CD8-positive, alpha-beta memory T cell (primary cell): ENCODE measurements around the gene TGFBI. TPM values are rescaled to one million over a fixed set of nuclear protein-coding genes. Genes with fewer than 3 reads are reported as not detected.

Source experiments
- CTCF ChIA-PET: fragments of 350-600 bp; sonication (Branson Sonifier 250); formaldehyde crosslinking; loops from one replicate; lab custom pipeline; 2021; ENCODE audit warnings: antibody characterized with exemption; lab: Charles Lee
- POLR2A ChIA-PET: fragments of 350-600 bp; sonication (Branson Sonifier 250); formaldehyde crosslinking; loops from one replicate; lab custom pipeline; 2021; ENCODE audit warnings: antibody characterized with exemption; lab: Charles Lee
- DNase-seq, 5 donors: peaks; one replicate each; pipeline versions ENCODE4 v3.0.0 to v3.0.0-alpha.2; 2020 to 2022; ENCODE audit warnings: mixed read lengths in 1 of 5
- H3K27ac ChIP-seq: one replicate; pipeline ENCODE4 v1.7.0; 2013; ENCODE audit warnings: low read depth, mild to moderate bottlenecking, low read length, moderate library complexity
- H3K27me3 ChIP-seq: 2 replicates; pipeline ENCODE4 v1.7.0; 2013; ENCODE audit warnings: low read length, mild to moderate bottlenecking; ENCODE audit not compliant: insufficient read depth, poor library complexity, severe bottlenecking
- H3K36me3 ChIP-seq: 2 replicates; pipeline ENCODE4 v1.7.0; 2013; ENCODE audit warnings: mild to moderate bottlenecking, low read length, moderate library complexity; ENCODE audit not compliant: insufficient read depth
- H3K4me1 ChIP-seq: 2 replicates; pipeline ENCODE4 v1.7.0; 2013; ENCODE audit warnings: mild to moderate bottlenecking, low read length, moderate library complexity; ENCODE audit not compliant: insufficient read depth
- H3K4me3 ChIP-seq: 2 replicates; pipeline ENCODE4 v1.7.0; 2013; ENCODE audit warnings: mild to moderate bottlenecking, low read length
- H3K9me3 ChIP-seq: 2 replicates; pipeline ENCODE4 v1.7.0; 2013; ENCODE audit warnings: mild to moderate bottlenecking, low read length
- H3K27ac Mint-ChIP-seq, 8 donors: one replicate each; pipeline ENCODE4 v1.8.0; 2020 to 2021; ENCODE audit warnings: mixed read lengths in 8 of 8, mild to moderate bottlenecking in 6 of 8, inconsistent platforms in 3 of 8, moderate library complexity in 3 of 8
- H3K27me3 Mint-ChIP-seq, 2 donors: one replicate each; pipeline ENCODE4 v1.8.0; 2020 to 2021; ENCODE audit warnings: mixed read lengths in 2 of 2, mild to moderate bottlenecking in 1 of 2, moderate library complexity in 1 of 2
- H3K36me3 Mint-ChIP-seq, 3 donors: one replicate each; pipeline ENCODE4 v1.8.0; 2020 to 2021; ENCODE audit warnings: mixed read lengths in 3 of 3, inconsistent platforms in 1 of 3, mild to moderate bottlenecking in 1 of 3
- H3K4me1 Mint-ChIP-seq, 3 donors: one replicate each; pipeline ENCODE4 v1.8.0; 2020 to 2021; ENCODE audit warnings: mixed read lengths in 3 of 3, inconsistent platforms in 1 of 3, mild to moderate bottlenecking in 1 of 3
- H3K4me3 Mint-ChIP-seq, 7 donors: one replicate each; pipeline ENCODE4 v1.8.0; 2020 to 2021; ENCODE audit warnings: mixed read lengths in 7 of 7, mild to moderate bottlenecking in 6 of 7, moderate library complexity in 4 of 7, inconsistent platforms in 2 of 7
- H3K9me3 Mint-ChIP-seq, 5 donors: one replicate each; pipeline ENCODE4 v1.8.0; 2020 to 2022; ENCODE audit warnings: mixed read lengths in 5 of 5, mild to moderate bottlenecking in 3 of 5, moderate library complexity in 2 of 5, inconsistent platforms in 1 of 5
- polyA plus RNA-seq: library from polyadenylated mRNA; unstranded; fragments of 300-500 nt; fragmentation: Illumina TruSeq; gene quantifications from one replicate; pipeline ENCODE4 v1.2.3, GENCODE V29; 2021
- total RNA-seq, 2 experiments: library from RNA; stranded (reverse); gene quantifications; one replicate each; pipeline ENCODE4 v1.2.3, GENCODE V29; 2021

The TGFBI gene
- total and polyA plus RNA-seq, 3 experiments from 2014 or later = 4.9 to 9.2 (median 8.8) TPM

DNA sequence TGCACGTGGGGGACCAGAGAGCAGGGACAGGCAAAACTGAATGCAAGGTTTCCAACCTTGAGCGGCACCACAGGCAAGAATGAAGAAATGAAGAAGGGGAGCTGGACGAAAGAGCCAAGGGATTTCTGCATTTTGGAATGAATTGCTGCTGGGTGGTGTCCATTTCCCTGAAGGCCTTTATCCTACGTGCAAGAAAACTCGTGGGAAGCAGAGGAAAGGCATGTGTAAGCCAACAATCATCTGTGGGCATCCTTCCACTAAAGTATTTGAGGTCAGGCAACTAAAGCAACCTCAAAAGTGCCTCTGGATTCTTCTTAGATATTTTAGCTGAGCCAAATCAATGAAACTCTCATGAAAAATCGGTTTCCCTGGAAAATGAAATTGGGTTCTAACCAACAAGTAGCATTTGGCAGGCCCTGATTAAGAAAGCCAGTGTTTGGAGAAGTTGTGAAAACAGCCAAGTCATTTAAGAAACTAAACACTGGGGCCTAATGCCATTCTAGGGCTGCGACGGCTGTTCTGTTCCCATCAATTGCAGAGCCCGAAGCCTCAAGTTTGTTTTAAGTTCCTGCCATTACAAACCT lies 4.7 kb upstream of the TGFBI start:
- H3K4me3 Mint-ChIP-seq = no peak overlapping the region
- H3K27me3 ChIP-seq = no peaks in the 10 kb centered on the region
- no peaks in the 10 kb centered on the region for H3K36me3 ChIP-seq
- no peak for DNase-seq
- H3K9me3 ChIP-seq = no peaks in the 10 kb centered on the region
- ChIA-PET CTCF (no interaction called here), POLR2A (no interaction called here)
- H3K27me3 Mint-ChIP-seq = peaks cover 4 to 16% of the 10 kb centered on the region in 2 donors
- H3K27ac Mint-ChIP-seq = no peak overlapping the region
- H3K4me1 ChIP-seq = no peaks in the 10 kb centered on the region
- H3K9me3 Mint-ChIP-seq = no peaks in the 10 kb centered on the region
- peaks cover 0 to 2% (median 0%) of the 10 kb centered on the region in 3 donors for H3K4me1 Mint-ChIP-seq
- no peak overlapping the region for H3K4me3 ChIP-seq
- no peak overlapping the region for H3K27ac ChIP-seq
- no peaks in the 10 kb centered on the region for H3K36me3 Mint-ChIP-seq

DNA sequence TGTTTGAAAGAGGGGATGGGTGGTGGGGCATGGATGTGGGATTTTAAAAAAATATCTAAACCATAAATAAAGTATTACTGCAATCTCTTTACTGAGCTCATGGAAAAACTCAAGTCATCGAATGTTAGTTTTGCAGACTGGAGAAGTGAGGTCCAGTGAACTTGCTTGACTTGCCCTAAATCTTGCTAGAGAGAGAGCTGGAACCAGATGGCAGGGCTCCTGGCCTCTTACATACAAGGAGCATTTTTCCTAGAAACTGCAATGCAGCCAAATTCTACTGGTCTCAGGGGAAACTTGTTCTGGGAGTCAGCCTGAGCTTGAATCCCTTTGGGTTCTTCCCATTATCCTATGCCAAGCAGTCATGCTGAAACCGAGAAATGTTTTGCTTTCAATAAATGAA lies 2.9 kb upstream of the TGFBI start:
- Histone ChIP-seq H3K36me3 (no peaks in the 10 kb centered on the region), H3K4me1 (no peaks in the 10 kb centered on the region), H3K27me3 (no peaks in the 10 kb centered on the region), H3K4me3 (no peak overlapping the region), H3K27ac (no peak overlapping the region), H3K9me3 (no peaks in the 10 kb centered on the region)
- ChIA-PET CTCF (no interaction called here), POLR2A (interaction anchor here (1.0 kb wide), 1 partner anchor 11 kb away, joined by 3 read pairs; no protein-coding TSS in a partner anchor)
- Mint-ChIP-seq H3K27me3 (peaks cover 6 to 16% of the 10 kb centered on the region in 2 donors), H3K27ac (no peak overlapping the region), H3K36me3 (no peaks in the 10 kb centered on the region), H3K9me3 (no peaks in the 10 kb centered on the region), H3K4me1 (peaks cover 3 to 11% (median 6%) of the 10 kb centered on the region in 3 donors), H3K4me3 (no peak overlapping the region)
- no peak for DNase-seq

DNA sequence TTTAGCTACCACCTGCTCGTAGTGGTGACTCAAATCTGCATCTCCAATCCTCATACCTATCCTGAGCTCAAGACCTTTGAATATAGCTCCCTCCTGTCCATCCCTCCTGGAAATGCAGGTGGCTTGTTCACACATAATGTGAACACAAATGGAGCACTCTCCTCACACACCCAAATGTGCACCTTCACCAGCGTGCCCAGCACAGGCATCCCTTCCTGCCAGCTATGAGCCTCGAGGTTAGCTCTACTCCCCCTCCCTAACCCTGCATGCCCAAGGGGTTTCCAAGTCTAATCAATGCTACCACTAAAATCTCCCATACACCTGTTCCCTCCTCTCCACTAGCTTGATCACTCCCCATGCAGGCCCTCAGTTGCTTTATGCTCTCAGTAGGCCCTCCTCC lies 2.2 kb upstream of the TGFBI start:
- peaks cover 3 to 18% (median 13%) of the 10 kb centered on the region in 3 donors for H3K4me1 Mint-ChIP-seq
- Histone ChIP-seq H3K27ac (no peak overlapping the region), H3K4me3 (no peak overlapping the region), H3K4me1 (no peaks in the 10 kb centered on the region), H3K36me3 (no peaks in the 10 kb centered on the region), H3K27me3 (no peaks in the 10 kb centered on the region), H3K9me3 (no peaks in the 10 kb centered on the region)
- ChIA-PET CTCF (interaction anchor here (1.5 kb wide), 1 partner anchor 16 kb away, joined by 4 read pairs; no protein-coding TSS in a partner anchor), POLR2A (interaction anchor here (1.0 kb wide), 1 partner anchor 10 kb away, joined by 3 read pairs; no protein-coding TSS in a partner anchor)
- H3K9me3 Mint-ChIP-seq = no peaks in the 10 kb centered on the region
- peaks cover 6 to 16% of the 10 kb centered on the region in 2 donors for H3K27me3 Mint-ChIP-seq
- no peak overlapping the region for H3K4me3 Mint-ChIP-seq
- H3K36me3 Mint-ChIP-seq = no peaks in the 10 kb centered on the region
- no peak for DNase-seq
- H3K27ac Mint-ChIP-seq = peak overlapping the region in 1 of 8 donors; percentile 51

DNA sequence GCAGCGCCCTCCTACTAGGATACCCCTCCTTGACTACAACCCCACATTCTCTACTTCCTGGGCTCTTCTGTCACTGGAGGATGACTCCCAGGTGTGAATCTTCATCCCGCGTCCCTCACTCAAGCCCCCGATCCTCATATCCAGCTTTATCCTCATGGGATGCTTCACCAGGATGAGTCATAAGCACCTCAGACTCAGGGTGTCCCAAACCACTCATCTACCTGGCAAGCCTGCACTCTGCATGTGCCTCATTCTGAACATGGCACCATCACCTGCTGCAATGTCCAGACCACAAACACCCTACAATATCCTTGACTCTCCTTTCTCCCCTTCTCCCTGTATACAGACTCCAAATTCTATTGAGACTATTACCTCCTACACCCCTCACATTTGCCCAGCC lies 1.5 kb upstream of the TGFBI start:
- ChIA-PET CTCF (interaction anchor here (1.5 kb wide), 1 partner anchor 16 kb away, joined by 4 read pairs; no protein-coding TSS in a partner anchor), POLR2A (no interaction called here)
- H3K27ac Mint-ChIP-seq = no peak overlapping the region
- Histone ChIP-seq H3K36me3 (no peaks in the 10 kb centered on the region), H3K4me3 (no peak overlapping the region), H3K27me3 (no peaks in the 10 kb centered on the region), H3K4me1 (no peaks in the 10 kb centered on the region), H3K27ac (no peak overlapping the region), H3K9me3 (no peaks in the 10 kb centered on the region)
- H3K9me3 Mint-ChIP-seq = no peaks in the 10 kb centered on the region
- H3K27me3 Mint-ChIP-seq = peaks cover 6 to 16% of the 10 kb centered on the region in 2 donors
- peaks cover 3 to 22% (median 18%) of the 10 kb centered on the region in 3 donors for H3K4me1 Mint-ChIP-seq
- DNase-seq = no peak
- H3K36me3 Mint-ChIP-seq = no peaks in the 10 kb centered on the region
- H3K4me3 Mint-ChIP-seq = peak overlapping the region in 1 of 7 donors; percentile 2

DNA sequence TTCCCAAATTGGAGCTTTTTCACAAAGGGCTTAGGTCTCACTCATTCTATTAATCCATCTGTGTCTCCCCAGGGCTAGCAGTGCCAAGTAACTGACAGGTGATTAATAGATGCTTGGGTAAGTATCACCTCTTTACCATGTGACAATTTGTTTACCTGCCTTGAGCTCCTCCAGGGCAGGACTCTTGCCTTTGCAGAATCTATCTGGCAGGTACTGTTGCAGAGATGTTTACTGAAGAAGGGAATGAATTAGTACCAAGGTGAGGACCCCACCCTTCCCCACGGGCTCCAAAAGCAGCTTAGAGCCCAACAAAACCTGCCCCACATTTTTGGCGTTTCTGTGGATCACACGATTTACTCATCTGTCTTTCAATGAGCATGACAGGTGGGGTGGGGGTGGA lies 698 bp upstream of the TGFBI start:
- Histone ChIP-seq H3K27ac (no peak overlapping the region), H3K4me1 (no peaks in the 10 kb centered on the region), H3K27me3 (no peaks in the 10 kb centered on the region), H3K9me3 (no peaks in the 10 kb centered on the region), H3K36me3 (no peaks in the 10 kb centered on the region), H3K4me3 (no peak overlapping the region)
- ChIA-PET POLR2A (no interaction called here), CTCF (interaction anchor here (0.7 to 1.5 kb wide), 4 partner anchors 9 to 25 kb away, joined by 3 to 4 read pairs (median 3); no protein-coding TSS in a partner anchor)
- Mint-ChIP-seq H3K36me3 (no peaks in the 10 kb centered on the region), H3K4me3 (no peak overlapping the region), H3K27me3 (peaks cover 6 to 16% of the 10 kb centered on the region in 2 donors), H3K9me3 (no peaks in the 10 kb centered on the region), H3K4me1 (peaks cover 3 to 27% (median 21%) of the 10 kb centered on the region in 3 donors), H3K27ac (no peak overlapping the region)
- no peak for DNase-seq

DNA sequence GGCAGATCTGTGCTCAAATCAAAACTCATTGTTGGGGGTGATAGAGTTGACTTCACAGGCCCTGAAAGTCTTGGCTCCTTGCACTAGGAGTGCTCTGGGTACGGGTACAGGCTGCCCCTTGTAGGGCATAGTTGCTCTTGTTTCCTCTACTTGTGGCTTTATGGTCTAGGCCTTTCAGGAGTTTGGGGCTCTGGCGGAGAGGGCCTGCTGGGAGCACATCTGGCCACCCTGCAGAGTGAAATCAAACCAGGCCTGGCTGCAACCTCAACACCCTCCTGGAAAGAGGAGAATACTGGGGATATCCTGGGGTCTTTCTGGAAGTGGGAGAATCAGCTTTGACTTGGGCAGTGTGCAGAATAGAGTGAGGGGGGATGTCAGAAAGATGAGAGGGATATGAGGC lies 1.5 kb downstream of the TGFBI start:
- peak overlapping the region in 4 of 8 donors; percentile 21 to 53 (median 42) for H3K27ac Mint-ChIP-seq
- Histone ChIP-seq H3K9me3 (no peaks in the 10 kb centered on the region), H3K27ac (no peak overlapping the region), H3K36me3 (no peaks in the 10 kb centered on the region), H3K4me1 (no peaks in the 10 kb centered on the region), H3K4me3 (no peak overlapping the region), H3K27me3 (no peaks in the 10 kb centered on the region)
- ChIA-PET CTCF (interaction anchor here (1.3 kb wide), 1 partner anchor 53 kb away, joined by 4 read pairs; no protein-coding TSS in a partner anchor), POLR2A (no interaction called here)
- no peaks in the 10 kb centered on the region for H3K36me3 Mint-ChIP-seq
- H3K4me3 Mint-ChIP-seq = peak overlapping the region in 6 of 7 donors; percentile 6 to 88 (median 43)
- no peaks in the 10 kb centered on the region for H3K9me3 Mint-ChIP-seq
- no peak for DNase-seq
- peaks cover 17 to 47% (median 40%) of the 10 kb centered on the region in 3 donors for H3K4me1 Mint-ChIP-seq
- H3K27me3 Mint-ChIP-seq = peaks cover 6 to 11% of the 10 kb centered on the region in 2 donors

DNA sequence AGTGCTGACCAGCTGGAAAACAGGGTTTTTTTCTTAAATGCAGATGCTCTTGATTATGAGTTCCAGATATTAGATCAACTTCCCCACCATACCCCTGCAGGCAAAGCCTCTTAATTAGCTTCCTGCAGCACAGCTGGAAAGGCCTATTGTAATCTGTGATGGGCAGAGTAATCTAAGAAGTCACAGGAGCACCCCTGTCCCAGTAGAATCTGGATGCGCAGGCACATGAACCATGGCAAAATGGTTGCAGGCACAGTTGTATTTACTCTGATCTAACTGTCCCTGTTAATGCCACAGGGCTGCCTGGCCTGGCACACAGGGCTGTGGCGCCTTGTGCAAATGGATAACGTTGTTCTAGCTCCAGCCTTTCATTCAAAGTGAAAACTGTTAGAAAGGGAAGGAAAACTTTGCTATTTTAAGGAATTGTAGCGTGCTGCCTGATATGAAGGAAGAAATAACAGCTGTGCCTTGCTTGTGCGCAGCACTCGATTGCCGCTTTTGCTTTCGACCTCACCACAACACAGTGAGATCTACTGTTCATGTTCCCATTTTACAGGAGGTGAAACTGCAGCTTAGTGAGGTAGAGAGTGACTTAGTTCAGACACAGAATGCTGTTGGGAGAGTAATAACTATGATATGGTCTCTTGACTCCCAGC lies 2.3 kb downstream of the TGFBI start:
- Mint-ChIP-seq H3K27ac (peak overlapping the region in 4 of 8 donors; percentile 36 to 85 (median 61)), H3K4me3 (peak overlapping the region in 6 of 7 donors; percentile 36 to 88 (median 56)), H3K9me3 (no peaks in the 10 kb centered on the region), H3K36me3 (no peaks in the 10 kb centered on the region), H3K4me1 (peaks cover 21 to 52% (median 44%) of the 10 kb centered on the region in 3 donors), H3K27me3 (peaks cover 5 to 11% of the 10 kb centered on the region in 2 donors)
- DNase-seq = no peak
- CTCF ChIA-PET = interaction anchor here (1.3 kb wide), 1 partner anchor 54 kb away, joined by 4 read pairs; no protein-coding TSS in a partner anchor
- no peaks in the 10 kb centered on the region for H3K9me3 ChIP-seq
- POLR2A ChIA-PET = no interaction called here
- no peak overlapping the region for H3K27ac ChIP-seq
- H3K4me1 ChIP-seq = peaks cover 4% of the 10 kb centered on the region
- no peaks in the 10 kb centered on the region for H3K36me3 ChIP-seq
- H3K27me3 ChIP-seq = no peaks in the 10 kb centered on the region
- no peak overlapping the region for H3K4me3 ChIP-seq

DNA sequence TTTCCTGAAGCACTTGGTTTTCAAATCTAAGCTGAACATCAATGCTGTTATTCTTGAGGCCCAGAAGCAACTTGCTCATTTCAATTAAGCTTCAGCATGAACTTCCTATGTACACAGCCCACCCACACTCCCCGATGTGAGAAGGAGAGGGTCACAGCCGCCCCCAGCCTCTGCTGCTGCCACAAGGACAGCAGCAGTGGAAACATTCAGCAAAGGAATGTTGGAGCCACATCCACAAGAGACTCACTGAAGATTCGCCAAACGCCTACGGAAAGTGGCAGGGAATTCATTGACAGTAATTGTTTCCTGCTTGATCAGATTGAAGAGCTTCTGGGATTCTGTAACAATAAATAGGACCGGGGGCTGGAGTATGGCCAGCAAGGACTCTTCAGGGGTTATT lies 2.9 kb downstream of the TGFBI start:
- no peak overlapping the region for H3K4me3 ChIP-seq
- DNase-seq = no peak
- Mint-ChIP-seq H3K27ac (peak overlapping the region in 4 of 8 donors; percentile 36 to 88 (median 61)), H3K36me3 (no peaks in the 10 kb centered on the region), H3K27me3 (peaks cover 5 to 11% of the 10 kb centered on the region in 2 donors), H3K4me1 (peaks cover 27 to 59% (median 50%) of the 10 kb centered on the region in 3 donors), H3K9me3 (no peaks in the 10 kb centered on the region), H3K4me3 (peak overlapping the region in 2 of 7 donors; percentile 45 to 54)
- H3K27me3 ChIP-seq = no peaks in the 10 kb centered on the region
- no peak overlapping the region for H3K27ac ChIP-seq
- no peaks in the 10 kb centered on the region for H3K9me3 ChIP-seq
- CTCF ChIA-PET = no interaction called here
- peaks cover 10% of the 10 kb centered on the region for H3K4me1 ChIP-seq
- POLR2A ChIA-PET = interaction anchor here (0.6 kb wide), 1 partner anchor 38 kb away, joined by 4 read pairs; no protein-coding TSS in a partner anchor
- H3K36me3 ChIP-seq = no peaks in the 10 kb centered on the region
